ENCODE data around the gene CDC7. TPM values are rescaled to one million over a fixed set of nuclear protein-coding genes. Genes with fewer than 3 reads are reported as not detected.

Gene CDC7
- total and polyA plus RNA-seq, 2 of the 13 experiments (the other 11 are each of a cell fraction or from before 2014, with no cell fraction given), result 2.5 to 12.6 TPM

DNA sequence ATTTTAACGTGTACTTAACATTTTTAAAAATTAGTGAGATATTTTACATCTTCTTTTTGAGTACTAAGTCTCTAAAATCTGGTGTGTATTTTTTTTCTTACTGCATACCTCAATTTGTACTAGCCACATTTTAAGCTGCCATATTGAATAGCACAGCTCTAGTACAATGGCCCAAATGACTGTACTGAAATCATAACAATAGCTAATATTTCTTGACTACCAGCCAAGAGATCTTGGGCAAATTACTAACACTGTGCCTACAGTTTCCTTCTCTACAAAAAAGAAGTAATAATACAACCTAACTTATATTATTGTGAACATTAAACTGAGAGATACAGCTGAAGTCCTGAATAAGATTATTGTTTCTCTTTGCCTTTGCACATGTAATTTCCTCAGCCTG lies 57.2 kb downstream of the CDC7 start:
- H3K79me2 ChIP-seq (ENCODE audit: insufficient read depth, low read length), result no peaks in the 10 kb centered on the region
- no peaks in the 10 kb centered on the region for H3K4me1 ChIP-seq (ENCODE audit: insufficient read depth, low read length)
- DNase-seq (ENCODE audit: low spot score), result no peak
- BruUV-seq (replicated peaks), result no TSS peak
- ChIA-PET CTCF (ENCODE audit: low intra/inter-chr PET ratio, low total read pairs) (no interaction called here), POLR2A (no interaction called here)
- intact Hi-C loops (cut with micrococcal nuclease; ENCODE audit: unreplicated experiment), result loop anchor here (10.0 kb wide), 1 partner anchor 367 kb away; no protein-coding TSS in a partner anchor
- TF ChIP-seq ZNF335 (CRISPR knock-in tag; IDR thresholded peaks at IDR 0.05) (no peak), ZNF720 (CRISPR knock-in tag; IDR thresholded peaks at IDR 0.05) (no peak), SP4 (CRISPR knock-in tag; IDR thresholded peaks at IDR 0.05) (no peak), NR3C1 (CRISPR knock-in tag; IDR thresholded peaks at IDR 0.05) (no peak), ZNF282 (IDR thresholded peaks at IDR 0.05; ENCODE audit: partially characterized antibody) (no peak), ZBTB7B (CRISPR knock-in tag; IDR thresholded peaks at IDR 0.05) (no peak), TCF12 (IDR thresholded peaks at IDR 0.05) (no peak), TCF12 (CRISPR knock-in tag; IDR thresholded peaks at IDR 0.05) (no peak), ZNF605 (CRISPR knock-in tag; IDR thresholded peaks at IDR 0.05) (no peak)
- TF ChIP-seq, protein P1, sequence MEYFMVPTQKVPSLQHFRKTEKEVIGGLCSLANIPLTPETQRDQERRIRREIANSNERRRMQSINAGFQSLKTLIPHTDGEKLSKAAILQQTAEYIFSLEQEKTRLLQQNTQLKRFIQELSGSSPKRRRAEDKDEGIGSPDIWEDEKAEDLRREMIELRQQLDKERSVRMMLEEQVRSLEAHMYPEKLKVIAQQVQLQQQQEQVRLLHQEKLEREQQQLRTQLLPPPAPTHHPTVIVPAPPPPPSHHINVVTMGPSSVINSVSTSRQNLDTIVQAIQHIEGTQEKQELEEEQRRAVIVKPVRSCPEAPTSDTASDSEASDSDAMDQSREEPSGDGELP (IDR thresholded peaks at IDR 0.05; ENCODE audit: borderline replicate concordance, low read depth), result no peak
- WGBS (ENCODE audit: low lambda C conversion rate), result 3% methylated on average over 1 of the region's 1 CpG
- H2AFZ ChIP-seq (ENCODE audit: low read length), result no peak overlapping the region
- no peaks in the 10 kb centered on the region for H3K9me3 ChIP-seq (ENCODE audit: low read length)
- H4K20me1 ChIP-seq (ENCODE audit: insufficient read depth, low read length), result no peaks in the 10 kb centered on the region
- H3K4me3 ChIP-seq (replicated peaks in 1 of 3; ENCODE audit: insufficient read depth in 1 of 3, low read depth in 2 of 3, low read length in 3 of 3), result no peak overlapping the region
- H3K4me2 ChIP-seq (ENCODE audit: low read depth, low read length), result no peak overlapping the region
- no peak overlapping the region for H3K9ac ChIP-seq (ENCODE audit: insufficient read depth, low read depth, low read length)
- H3K27ac ChIP-seq (ENCODE audit: extremely low read length, insufficient read depth, low read length), result no peak overlapping the region
- no peak for FAIRE-seq
- no peaks in the 10 kb centered on the region for H3K27me3 ChIP-seq (ENCODE audit: control insufficient read depth in 1 of 2, insufficient read depth in 2 of 2, low read length in 2 of 2)
- in situ Hi-C loops (cut with HindIII; ENCODE audit: extremely low pct_ligation_motif_present, low pct_unique_long_range_greater_than_20kb), result no loop called here
- no peak for ATAC-seq
- no peaks in the 10 kb centered on the region for H3K36me3 ChIP-seq (replicated peaks in 1 of 2; ENCODE audit: control insufficient read depth in 1 of 2, insufficient read depth in 2 of 2, low read length in 2 of 2)

Measured in HepG2 (cell line).